HEK293 (cell line): ENCODE measurements around the gene SLC9C2.

Experiments
- CTCF ChIA-PET: fragments of 350-600 bp; formaldehyde crosslinking; extraction: SDS; loops from one replicate; lab custom pipeline; 2021; ENCODE audit warnings: antibody characterized with exemption; lab: Yijun Ruan, JAX
- POLR2A ChIA-PET: fragments of 300-600 bp; formaldehyde crosslinking; extraction: SDS; loops from one replicate; lab custom pipeline; 2020; ENCODE audit warnings: antibody characterized with exemption, inconsistent platforms; lab: Yijun Ruan, JAX
- H3K27ac ChIP-seq: fragments of 200-500 bp; sonication (Bioruptor generic); 2 replicates; pipeline ENCODE4 v1.5.1; 2014; ENCODE audit warnings: low read depth, low read length, control low read depth, inconsistent platforms; ENCODE audit errors: extremely low read depth
- H3K36me3 ChIP-seq, 2 experiments: fragments of 200-500 bp in 1 of 2; sonication (Bioruptor generic) in 1 of 2; 1 replicate in 1 of 2; 2 replicates in 1 of 2; pipeline ENCODE4 v1.5.1; 2014 to 2017; ENCODE audit warnings: inconsistent platforms in 2 of 2, low read length in 2 of 2; ENCODE audit not compliant: control insufficient read depth in 2 of 2, insufficient read depth in 1 of 2
- H3K4me1 ChIP-seq: fragments of 200-500 bp; sonication (Bioruptor generic); 2 replicates; pipeline ENCODE4 v1.5.1; 2014; ENCODE audit warnings: mild to moderate bottlenecking, low read length, inconsistent platforms; ENCODE audit not compliant: control insufficient read depth, insufficient read depth
- H3K4me3 ChIP-seq: 2 replicates; pipeline ENCODE4 v1.5.1; 2011; ENCODE audit warnings: low read depth, mild to moderate bottlenecking, control low read depth, low read length, moderate library complexity
- H3K9me3 ChIP-seq: fragments of 200-500 bp; sonication (Bioruptor generic); 2 replicates; pipeline ENCODE4 v1.5.1; 2014; ENCODE audit warnings: low read depth, low read length, inconsistent platforms; ENCODE audit not compliant: control insufficient read depth, insufficient read depth
- HOXD13 ChIP-seq: sonication (generic); formaldehyde crosslinking; IDR thresholded peaks from 2 replicates; pipeline ENCODE4 v1.8.0; 2022; ENCODE audit warnings: missing genetic modification reagents, borderline replicate concordance
- KLF7 ChIP-seq: fragments of 450-650 bp; formaldehyde crosslinking; IDR thresholded peaks from 2 replicates; pipeline ENCODE4 v1.5.1; 2016; ENCODE audit warnings: missing biosample characterization, missing genetic modification characterization, borderline replicate concordance
- ZFP69B ChIP-seq: fragments of 450-650 bp; formaldehyde crosslinking; IDR thresholded peaks from 2 replicates; pipeline ENCODE4 v1.5.1; 2016; ENCODE audit warnings: missing biosample characterization, missing genetic modification characterization
- ZNF140 ChIP-seq: fragments of 450-650 bp; formaldehyde crosslinking; IDR thresholded peaks from 2 replicates; pipeline ENCODE4 v1.5.1; 2016; ENCODE audit warnings: missing biosample characterization, missing genetic modification characterization
- ZNF175 ChIP-seq: fragments of 450-650 bp; formaldehyde crosslinking; IDR thresholded peaks from 2 replicates; pipeline ENCODE4 v1.5.1; 2016; ENCODE audit warnings: missing biosample characterization, missing genetic modification characterization
- ZNF19 ChIP-seq: fragments of 450-650 bp; formaldehyde crosslinking; IDR thresholded peaks from 2 replicates; pipeline ENCODE4; 2016; ENCODE audit warnings: missing biosample characterization, missing genetic modification characterization, low read depth
- ZNF2 ChIP-seq: fragments of 450-650 bp; formaldehyde crosslinking; IDR thresholded peaks from 2 replicates; pipeline ENCODE4 v1.5.1; 2016; ENCODE audit warnings: missing biosample characterization, missing genetic modification characterization
- ZNF23 ChIP-seq: fragments of 450-650 bp; formaldehyde crosslinking; IDR thresholded peaks from 2 replicates; pipeline ENCODE4 v1.5.1; 2016; ENCODE audit warnings: missing biosample characterization, missing genetic modification characterization, borderline replicate concordance
- ZNF341 ChIP-seq: fragments of 450-650 bp; formaldehyde crosslinking; IDR thresholded peaks from 2 replicates; pipeline ENCODE4; 2016; ENCODE audit warnings: low read depth, missing biosample characterization, missing genetic modification characterization
- ZNF423 ChIP-seq: fragments of 450-650 bp; formaldehyde crosslinking; IDR thresholded peaks from 2 replicates; pipeline ENCODE4 v1.5.1; 2016; ENCODE audit warnings: missing biosample characterization, missing genetic modification characterization
- ZNF48 ChIP-seq: fragments of 450-650 bp; formaldehyde crosslinking; IDR thresholded peaks from 2 replicates; pipeline ENCODE4 v1.5.1; 2016; ENCODE audit warnings: missing biosample characterization, missing genetic modification characterization
- ZNF544 ChIP-seq: fragments of 450-650 bp; formaldehyde crosslinking; IDR thresholded peaks from 2 replicates; pipeline ENCODE4 v1.5.0; 2017; ENCODE audit warnings: missing biosample characterization, missing genetic modification characterization
- ZNF600 ChIP-seq: fragments of 450-650 bp; formaldehyde crosslinking; IDR thresholded peaks from 2 replicates; pipeline ENCODE4 v1.5.1; 2016; ENCODE audit warnings: missing biosample characterization, missing genetic modification characterization
- ZNF623 ChIP-seq: fragments of 450-650 bp; formaldehyde crosslinking; IDR thresholded peaks from 2 replicates; pipeline ENCODE4 v1.5.1; 2016; ENCODE audit warnings: missing biosample characterization, missing genetic modification characterization
- ZNF670 ChIP-seq: fragments of 450-650 bp; formaldehyde crosslinking; IDR thresholded peaks from 2 replicates; pipeline ENCODE4 v1.5.1; 2016; ENCODE audit warnings: missing biosample characterization, missing genetic modification characterization, low read depth
- ZNF707 ChIP-seq: fragments of 450-650 bp; formaldehyde crosslinking; IDR thresholded peaks from 2 replicates; pipeline ENCODE4 v1.5.1; 2016; ENCODE audit warnings: missing biosample characterization, missing genetic modification characterization
- ZNF837 ChIP-seq: fragments of 450-650 bp; formaldehyde crosslinking; IDR thresholded peaks from 2 replicates; pipeline ENCODE4 v1.5.1; 2016; ENCODE audit warnings: missing biosample characterization, missing genetic modification characterization
- ZSCAN16 ChIP-seq: fragments of 450-650 bp; formaldehyde crosslinking; IDR thresholded peaks from 2 replicates; pipeline ENCODE4 v1.5.1; 2016; ENCODE audit warnings: missing biosample characterization, missing genetic modification characterization
- ZXDB ChIP-seq: fragments of 450-650 bp; formaldehyde crosslinking; IDR thresholded peaks from 2 replicates; pipeline ENCODE4 v1.5.1; 2016; ENCODE audit warnings: missing biosample characterization, missing genetic modification characterization
- TF ChIP-seq, protein P1 (sequence below): fragments of 450-650 bp; formaldehyde crosslinking; IDR thresholded peaks from 2 replicates; pipeline ENCODE4 v1.5.1; 2017; ENCODE audit warnings: missing biosample characterization, mild to moderate bottlenecking, missing genetic modification characterization, moderate library complexity
- TF ChIP-seq, protein P2 (sequence below): fragments of 450-650 bp; formaldehyde crosslinking; IDR thresholded peaks from 2 replicates; pipeline ENCODE4 v1.5.1; 2017; ENCODE audit warnings: missing biosample characterization, missing genetic modification characterization
- TF ChIP-seq, protein P3 (sequence below): fragments of 450-650 bp; formaldehyde crosslinking; IDR thresholded peaks from 2 replicates; pipeline ENCODE4 v1.5.1; 2016; ENCODE audit warnings: missing biosample characterization, missing genetic modification characterization
- TF ChIP-seq, protein P4 (sequence below): fragments of 450-650 bp; formaldehyde crosslinking; IDR thresholded peaks from 2 replicates; pipeline ENCODE4 v1.5.1; 2016; ENCODE audit warnings: missing biosample characterization, missing genetic modification characterization

Gene SLC9C2

DNA sequence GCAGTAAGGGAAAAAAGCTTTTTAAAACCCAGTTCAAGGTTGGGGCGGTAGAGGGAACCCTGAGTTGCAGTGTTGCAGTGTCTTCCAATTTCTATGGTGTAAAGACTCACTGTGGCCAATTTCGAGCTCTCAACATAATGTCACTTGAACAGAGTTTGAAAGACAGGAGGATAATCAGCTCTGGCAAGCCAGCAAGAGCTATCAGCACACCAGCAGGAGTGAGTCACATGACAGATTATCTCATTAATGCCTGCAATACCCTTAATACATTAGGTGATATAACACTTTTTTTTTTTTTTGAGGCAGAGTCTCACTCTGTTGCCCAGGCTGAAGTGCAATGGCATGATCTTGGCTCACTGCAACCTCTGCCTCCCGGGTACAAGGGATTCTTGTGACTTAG is 22.8 kb downstream of the SLC9C2 start (continued):
- TF ChIP-seq ZFP69B (tag by site-specific recombination): no peak
- no peak for TF ChIP-seq ZSCAN16 (tag by site-specific recombination)
- no peak for TF ChIP-seq ZNF707 (tag by site-specific recombination)
- no peak for TF ChIP-seq ZNF2 (tag by site-specific recombination)
- TF ChIP-seq, protein P1, sequence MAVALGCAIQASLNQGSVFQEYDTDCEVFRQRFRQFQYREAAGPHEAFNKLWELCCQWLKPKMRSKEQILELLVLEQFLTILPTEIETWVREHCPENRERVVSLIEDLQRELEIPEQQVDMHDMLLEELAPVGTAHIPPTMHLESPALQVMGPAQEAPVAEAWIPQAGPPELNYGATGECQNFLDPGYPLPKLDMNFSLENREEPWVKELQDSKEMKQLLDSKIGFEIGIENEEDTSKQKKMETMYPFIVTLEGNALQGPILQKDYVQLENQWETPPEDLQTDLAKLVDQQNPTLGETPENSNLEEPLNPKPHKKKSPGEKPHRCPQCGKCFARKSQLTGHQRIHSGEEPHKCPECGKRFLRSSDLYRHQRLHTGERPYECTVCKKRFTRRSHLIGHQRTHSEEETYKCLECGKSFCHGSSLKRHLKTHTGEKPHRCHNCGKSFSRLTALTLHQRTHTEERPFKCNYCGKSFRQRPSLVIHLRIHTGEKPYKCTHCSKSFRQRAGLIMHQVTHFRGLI: no peak
- no peak for TF ChIP-seq HOXD13 (CRISPR knock-in tag)
- no peak for TF ChIP-seq ZNF48 (tag by site-specific recombination)
- TF ChIP-seq, protein P2, sequence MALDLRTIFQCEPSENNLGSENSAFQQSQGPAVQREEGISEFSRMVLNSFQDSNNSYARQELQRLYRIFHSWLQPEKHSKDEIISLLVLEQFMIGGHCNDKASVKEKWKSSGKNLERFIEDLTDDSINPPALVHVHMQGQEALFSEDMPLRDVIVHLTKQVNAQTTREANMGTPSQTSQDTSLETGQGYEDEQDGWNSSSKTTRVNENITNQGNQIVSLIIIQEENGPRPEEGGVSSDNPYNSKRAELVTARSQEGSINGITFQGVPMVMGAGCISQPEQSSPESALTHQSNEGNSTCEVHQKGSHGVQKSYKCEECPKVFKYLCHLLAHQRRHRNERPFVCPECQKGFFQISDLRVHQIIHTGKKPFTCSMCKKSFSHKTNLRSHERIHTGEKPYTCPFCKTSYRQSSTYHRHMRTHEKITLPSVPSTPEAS (tag by site-specific recombination): no peak

DNA sequence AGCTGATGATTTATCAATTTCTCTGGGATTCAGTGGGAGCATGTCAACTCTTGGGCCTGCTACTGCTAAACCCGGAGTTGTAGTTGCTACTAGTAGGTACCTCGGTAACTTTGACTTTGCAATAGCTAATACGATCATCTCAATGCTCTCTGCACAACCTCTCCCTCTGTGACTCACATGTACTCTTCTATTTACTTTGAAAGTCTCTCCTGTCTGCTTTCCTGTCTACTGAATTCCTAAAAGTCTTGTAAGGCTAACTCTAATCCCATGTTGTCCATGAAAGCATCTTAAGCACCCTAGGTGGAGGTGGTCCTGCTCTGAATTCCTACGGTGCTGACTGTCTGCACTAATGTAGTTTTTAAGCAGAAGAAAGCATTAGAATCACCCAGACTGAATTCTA is 29.3 kb downstream of the SLC9C2 start:
- Histone ChIP-seq H3K9me3 (no peaks in the 10 kb centered on the region), H3K36me3 (no peaks in the 10 kb centered on the region), H3K4me1 (no peaks in the 10 kb centered on the region), H3K27ac (no peak overlapping the region), H3K4me3 (no peak overlapping the region)
- ChIA-PET CTCF (no interaction called here), POLR2A (no interaction called here)
- TF ChIP-seq ZNF423 (tag by site-specific recombination) (no peak), ZNF837 (no peak), ZNF623 (no peak), ZNF670 (tag by site-specific recombination) (no peak), ZNF140 (tag by site-specific recombination) (no peak), ZNF544 (tag by site-specific recombination) (no peak), ZNF175 (tag by site-specific recombination) (no peak), ZXDB (tag by site-specific recombination) (no peak), ZNF341 (no peak), ZNF19 (tag by site-specific recombination) (no peak), KLF7 (tag by site-specific recombination) (no peak), ZNF23 (tag by site-specific recombination) (no peak), ZNF600 (no peak)
- TF ChIP-seq, protein P1: no peak
- TF ChIP-seq, protein P3, sequence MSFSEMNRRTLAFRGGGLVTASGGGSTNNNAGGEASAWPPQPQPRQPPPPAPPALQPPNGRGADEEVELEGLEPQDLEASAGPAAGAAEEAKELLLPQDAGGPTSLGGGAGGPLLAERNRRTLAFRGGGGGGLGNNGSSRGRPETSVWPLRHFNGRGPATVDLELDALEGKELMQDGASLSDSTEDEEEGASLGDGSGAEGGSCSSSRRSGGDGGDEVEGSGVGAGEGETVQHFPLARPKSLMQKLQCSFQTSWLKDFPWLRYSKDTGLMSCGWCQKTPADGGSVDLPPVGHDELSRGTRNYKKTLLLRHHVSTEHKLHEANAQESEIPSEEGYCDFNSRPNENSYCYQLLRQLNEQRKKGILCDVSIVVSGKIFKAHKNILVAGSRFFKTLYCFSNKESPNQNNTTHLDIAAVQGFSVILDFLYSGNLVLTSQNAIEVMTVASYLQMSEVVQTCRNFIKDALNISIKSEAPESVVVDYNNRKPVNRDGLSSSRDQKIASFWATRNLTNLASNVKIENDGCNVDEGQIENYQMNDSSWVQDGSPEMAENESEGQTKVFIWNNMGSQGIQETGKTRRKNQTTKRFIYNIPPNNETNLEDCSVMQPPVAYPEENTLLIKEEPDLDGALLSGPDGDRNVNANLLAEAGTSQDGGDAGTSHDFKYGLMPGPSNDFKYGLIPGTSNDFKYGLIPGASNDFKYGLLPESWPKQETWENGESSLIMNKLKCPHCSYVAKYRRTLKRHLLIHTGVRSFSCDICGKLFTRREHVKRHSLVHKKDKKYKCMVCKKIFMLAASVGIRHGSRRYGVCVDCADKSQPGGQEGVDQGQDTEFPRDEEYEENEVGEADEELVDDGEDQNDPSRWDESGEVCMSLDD (tag by site-specific recombination): no peak
- TF ChIP-seq, protein P4, sequence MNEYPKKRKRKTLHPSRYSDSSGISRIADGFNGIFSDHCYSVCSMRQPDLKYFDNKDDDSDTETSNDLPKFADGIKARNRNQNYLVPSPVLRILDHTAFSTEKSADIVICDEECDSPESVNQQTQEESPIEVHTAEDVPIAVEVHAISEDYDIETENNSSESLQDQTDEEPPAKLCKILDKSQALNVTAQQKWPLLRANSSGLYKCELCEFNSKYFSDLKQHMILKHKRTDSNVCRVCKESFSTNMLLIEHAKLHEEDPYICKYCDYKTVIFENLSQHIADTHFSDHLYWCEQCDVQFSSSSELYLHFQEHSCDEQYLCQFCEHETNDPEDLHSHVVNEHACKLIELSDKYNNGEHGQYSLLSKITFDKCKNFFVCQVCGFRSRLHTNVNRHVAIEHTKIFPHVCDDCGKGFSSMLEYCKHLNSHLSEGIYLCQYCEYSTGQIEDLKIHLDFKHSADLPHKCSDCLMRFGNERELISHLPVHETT: no peak
